Measurements from ENCODE around the gene PUS10.

DNA sequence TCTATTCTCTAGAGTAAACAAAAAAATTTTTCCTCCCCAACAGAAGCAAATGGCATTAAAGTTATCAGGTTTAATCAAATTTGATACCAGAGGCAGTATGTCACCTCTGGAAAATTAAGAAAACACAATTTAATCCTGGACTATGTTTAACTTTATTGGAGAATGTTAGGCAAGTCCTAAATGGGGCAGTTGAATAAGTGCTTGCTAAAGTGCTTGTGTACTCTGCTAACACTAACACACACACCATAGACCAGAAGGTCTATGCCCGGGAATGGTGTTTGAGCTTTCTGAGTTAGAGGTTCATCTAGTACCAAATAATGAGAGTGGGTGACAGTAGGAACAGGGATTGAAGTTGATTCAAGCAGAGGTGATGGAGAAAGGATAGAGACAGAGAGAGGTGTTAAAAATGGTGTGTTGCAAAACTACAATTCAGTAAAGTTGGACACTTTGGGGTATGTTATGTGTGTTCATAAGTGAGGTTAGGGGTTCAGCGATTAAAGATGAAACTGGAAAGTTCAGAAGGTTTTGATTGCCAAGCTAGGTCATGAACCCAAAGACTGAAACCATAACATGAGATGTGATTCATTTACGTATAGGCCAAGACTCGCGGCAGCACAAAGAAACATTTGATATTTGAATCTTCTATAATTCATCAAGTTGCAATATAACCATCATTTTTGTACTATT lies 41.0 kb downstream of the PUS10 start:
- TF ChIP-seq EZH2phosphoT487 (IDR thresholded peaks at IDR 0.05; ENCODE audit: insufficient read depth, low read depth) (no peak), EZH2 (IDR thresholded peaks at IDR 0.05; ENCODE audit: insufficient read depth, poor library complexity, severe bottlenecking) (no peak)
